H1 (cell line): ENCODE measurements around the gene TBC1D4. TPM values are rescaled to one million over a fixed set of nuclear protein-coding genes. Genes with fewer than 3 reads are reported as not detected.

Source experiments
- CTCF ChIA-PET: fragments of 300-600 bp; sonication (Branson Sonifier 250); formaldehyde crosslinking; loops from one replicate; lab custom pipeline; 2021; ENCODE audit not compliant: partially characterized antibody; lab: Charles Lee
- POLR2A ChIA-PET: fragments of 300-600 bp; sonication (Branson Sonifier 250); formaldehyde crosslinking; loops from one replicate; lab custom pipeline; 2021; ENCODE audit warnings: inconsistent platforms; ENCODE audit not compliant: partially characterized antibody; lab: Charles Lee
- DNase-seq, 2 experiments: peaks; one replicate each; pipeline versions ENCODE4 v3.0.0 to v3.0.0-alpha.2; 2010 to 2022; ENCODE audit warnings: low spot score in 2 of 2, low read depth in 1 of 2, mixed read lengths in 1 of 2
- FAIRE-seq: peaks from 2 replicates; lab custom pipeline; 2011; peaks lifted over from hg19 to GRCh38; lab: Jason Lieb, UNC
- H2AFZ ChIP-seq: 2 replicates; pipeline ENCODE4 v1.8.1; 2012; ENCODE audit warnings: low read length, inconsistent platforms
- H2AK5ac ChIP-seq: 2 replicates; pipeline ENCODE4 v1.6.1; 2013; ENCODE audit warnings: low read depth, low read length
- H2BK120ac ChIP-seq: replicated peaks from 2 replicates; pipeline ENCODE3; 2013; ENCODE audit warnings: low read depth, low read length, inconsistent platforms
- H2BK12ac ChIP-seq: 2 replicates; pipeline ENCODE4 v1.6.1; 2013; ENCODE audit warnings: low read depth, low read length
- H2BK15ac ChIP-seq: 2 replicates; pipeline ENCODE4 v1.6.1; 2013; ENCODE audit warnings: low read length
- H2BK20ac ChIP-seq: 2 replicates; pipeline ENCODE4 v1.6.1; 2013; ENCODE audit warnings: low read length
- H2BK5ac ChIP-seq: 2 replicates; pipeline ENCODE4 v1.6.1; 2013; ENCODE audit warnings: low read depth, low read length
- H3K14ac ChIP-seq: 2 replicates; pipeline ENCODE4 v1.6.1; 2013; ENCODE audit warnings: inconsistent platforms; ENCODE audit not compliant: insufficient read length
- H3K18ac ChIP-seq: 2 replicates; pipeline ENCODE4 v1.6.1; 2013; ENCODE audit warnings: low read length; ENCODE audit errors: extremely low read depth
- H3K23ac ChIP-seq: 2 replicates; pipeline ENCODE4 v1.6.1; 2013; ENCODE audit warnings: inconsistent platforms; ENCODE audit not compliant: insufficient read length
- H3K23me2 ChIP-seq: 2 replicates; pipeline ENCODE4 v1.6.1; 2013; ENCODE audit warnings: low read depth, low read length
- H3K27ac ChIP-seq: 2 replicates; pipeline ENCODE4 v1.6.1; 2011; ENCODE audit warnings: low read depth, low read length, inconsistent platforms
- H3K27me3 ChIP-seq, 4 experiments: replicated peaks in 1 of 4; 1 replicate in 1 of 4; 2 replicates in 3 of 4; pipeline versions ENCODE4 v1.6.1 to v1.8.1; 2011 to 2013; ENCODE audit warnings: low read length in 3 of 4, mild to moderate bottlenecking in 3 of 4, inconsistent platforms in 2 of 4, mixed read lengths in 2 of 4, moderate library complexity in 1 of 4; ENCODE audit not compliant: control insufficient read depth in 3 of 4, insufficient read depth in 3 of 4; ENCODE audit errors: extremely low read depth in 1 of 4
- H3K36me3 ChIP-seq, 4 experiments: 2 replicates each; pipeline versions ENCODE4 v1.6.1 to v1.8.1; 2011 to 2013; ENCODE audit warnings: mild to moderate bottlenecking in 4 of 4, low read length in 3 of 4, moderate library complexity in 2 of 4, control low read depth in 1 of 4, inconsistent platforms in 1 of 4; ENCODE audit not compliant: insufficient read depth in 4 of 4, control insufficient read depth in 2 of 4
- H3K4ac ChIP-seq: replicated peaks from 2 replicates; pipeline ENCODE3; 2013; ENCODE audit warnings: low read length, low read depth, mixed read lengths, inconsistent platforms; ENCODE audit not compliant: insufficient read length
- H3K4me1 ChIP-seq, 4 experiments: replicated peaks in 1 of 4; 1 replicate in 1 of 4; 2 replicates in 3 of 4; pipeline versions ENCODE4 v1.6.1 to v1.8.1; 2011 to 2013; ENCODE audit warnings: low read length in 3 of 4, inconsistent platforms in 2 of 4, mixed read lengths in 1 of 4; ENCODE audit not compliant: insufficient read depth in 4 of 4, control insufficient read depth in 3 of 4
- H3K4me2 ChIP-seq, 2 experiments: 2 replicates each; pipeline versions ENCODE4 v1.6.1 to v1.8.1; 2011 to 2013; ENCODE audit warnings: low read depth in 2 of 2, low read length in 2 of 2, control low read depth in 1 of 2, inconsistent platforms in 1 of 2, mild to moderate bottlenecking in 1 of 2; ENCODE audit not compliant: insufficient read depth in 1 of 2
- H3K4me3 ChIP-seq, 4 experiments: fragments of 200-600, 300-600 bp in 1 of 4; sonication (generic), shearing (Covaris generic), sonication (Bioruptor Twin) in 1 of 4; 2 replicates each; pipeline versions ENCODE4 v1.5.1 to v1.8.1; 2011 to 2016; ENCODE audit warnings: low read length in 4 of 4, low read depth in 3 of 4, control low read depth in 2 of 4, inconsistent platforms in 2 of 4, mild to moderate bottlenecking in 2 of 4, mixed read lengths in 1 of 4, moderate library complexity in 1 of 4; ENCODE audit not compliant: insufficient read depth in 2 of 4; ENCODE audit errors: extremely low read depth in 1 of 4
- H3K56ac ChIP-seq: replicated peaks from 2 replicates; pipeline ENCODE3; 2013; ENCODE audit warnings: low read depth, mild to moderate bottlenecking, mixed read lengths, low read length, inconsistent platforms; ENCODE audit not compliant: insufficient read length
- H3K79me1 ChIP-seq: 2 replicates; pipeline ENCODE4 v1.6.1; 2013; ENCODE audit warnings: low read depth, low read length, control low read depth
- H3K79me2 ChIP-seq, 2 experiments: 2 replicates each; pipeline versions ENCODE4 v1.6.1 to v1.8.1; 2012 to 2013; ENCODE audit warnings: low read length in 2 of 2, mild to moderate bottlenecking in 2 of 2, inconsistent platforms in 1 of 2; ENCODE audit not compliant: insufficient read depth in 2 of 2, control insufficient read depth in 1 of 2
- H3K9ac ChIP-seq, 4 experiments: replicated peaks in 1 of 4; 1 replicate in 1 of 4; 2 replicates in 3 of 4; pipeline versions ENCODE4 v1.6.1 to v1.8.1; 2011 to 2013; ENCODE audit warnings: low read depth in 3 of 4, low read length in 3 of 4, control low read depth in 2 of 4, mild to moderate bottlenecking in 2 of 4, moderate library complexity in 2 of 4, inconsistent platforms in 1 of 4; ENCODE audit errors: extremely low read depth in 1 of 4
- H3K9me3 ChIP-seq, 2 experiments: 2 replicates each; pipeline versions ENCODE4 v1.6.1 to v1.8.1; 2012 to 2013; ENCODE audit warnings: mild to moderate bottlenecking in 2 of 2, moderate library complexity in 2 of 2, control low read depth in 1 of 2, inconsistent platforms in 1 of 2, low read depth in 1 of 2, low read length in 1 of 2, mixed read lengths in 1 of 2; ENCODE audit not compliant: insufficient read depth in 2 of 2
- H4K20me1 ChIP-seq, 2 experiments: replicated peaks in 1 of 2; 2 replicates each; pipeline versions ENCODE3 to v1.8.1; 2011 to 2013; ENCODE audit warnings: inconsistent platforms in 2 of 2, low read length in 2 of 2, mild to moderate bottlenecking in 1 of 2; ENCODE audit not compliant: insufficient read depth in 2 of 2, control insufficient read depth in 1 of 2
- H4K5ac ChIP-seq: 2 replicates; pipeline ENCODE4 v1.6.1; 2013; ENCODE audit warnings: low read length, low read depth, mixed read lengths, inconsistent platforms; ENCODE audit not compliant: insufficient read length
- H4K8ac ChIP-seq: 2 replicates; pipeline ENCODE4 v1.8.0; 2013; ENCODE audit warnings: mild to moderate bottlenecking, moderate library complexity, low read length, inconsistent platforms; ENCODE audit not compliant: insufficient read depth; ENCODE audit errors: extremely low read depth
- H4K91ac ChIP-seq: replicated peaks from 2 replicates; pipeline ENCODE3; 2013; ENCODE audit warnings: low read length, mixed read lengths, inconsistent platforms; ENCODE audit not compliant: insufficient read length
- ASH2L ChIP-seq: fragments of 200-600, 300-600 bp; sonication (generic); IDR thresholded peaks from one replicate; pipeline ENCODE4 v1.7.1; 2017; ENCODE audit warnings: low read length
- BRCA1 ChIP-seq: IDR thresholded peaks from 2 replicates; pipeline ENCODE4 v1.6.1; 2012; ENCODE audit warnings: low read depth, low read length, improper control_type of control experiment
- NANOG ChIP-seq: IDR thresholded peaks from 2 replicates; pipeline ENCODE4 v1.6.1; 2011; ENCODE audit warnings: low read length, low read depth, mild to moderate bottlenecking, inconsistent platforms; ENCODE audit not compliant: insufficient read depth, poor library complexity, severe bottlenecking
- RXRA ChIP-seq: IDR thresholded peaks from 2 replicates; pipeline ENCODE4 v1.6.1; 2011; ENCODE audit warnings: low read depth, mild to moderate bottlenecking, low read length, moderate library complexity; ENCODE audit not compliant: insufficient read depth
- SP2 ChIP-seq: IDR thresholded peaks from 2 replicates; pipeline ENCODE4 v1.6.1; 2012; ENCODE audit warnings: mild to moderate bottlenecking, low read length, inconsistent platforms
- SRF ChIP-seq: IDR thresholded peaks from 2 replicates; pipeline ENCODE4 v1.6.1; 2011; ENCODE audit warnings: mild to moderate bottlenecking, low read depth, low read length, moderate library complexity
- SUZ12 ChIP-seq: fragments of 200-600 bp; sonication (generic); IDR thresholded peaks from 2 replicates; pipeline ENCODE4 v1.6.1; 2012; ENCODE audit warnings: mild to moderate bottlenecking, inconsistent platforms, low read length, moderate library complexity, mixed read lengths
- TCF12 ChIP-seq: IDR thresholded peaks from 2 replicates; pipeline ENCODE4 v1.6.1; 2011; ENCODE audit warnings: low read depth, mild to moderate bottlenecking, low read length
- WGBS, 2 experiments: shearing (Covaris generic) in 1 of 2; methylation state at CpG; one replicate each; pipeline versions ENCODE4 v1.1.6 to v1.1.7; 2013 to 2015; ENCODE audit warnings: low lambda C conversion rate in 2 of 2, mixed read lengths in 2 of 2, inconsistent platforms in 1 of 2, low coverage in 1 of 2, missing lambda C conversion rate in 1 of 2; ENCODE audit not compliant: insufficient replicate concordance in 2 of 2, insufficient coverage in 1 of 2, insufficient read length in 1 of 2; ENCODE audit errors: extremely low coverage in 1 of 2, missing lambda C conversion rate in 1 of 2; 5-methylcytosine and 5-hydroxymethylcytosine counted together
- polyA plus RNA-seq, 7 experiments: library from polyadenylated mRNA; depleted of rRNA in 3 of 7; stranded (reverse) in 5 of 7; unstranded in 2 of 7; fragments of >200 nt in 5 of 7; fragments of 200-250 nt in 2 of 7; gene quantifications; 1 replicate in 5 of 7; 2 replicates in 1 of 7; 4 replicates in 1 of 7; pipeline versions ENCODE4 v1.2.1 to v1.2.3, GENCODE V29; 2011 to 2013; ENCODE audit warnings: missing spikeins in 2 of 7, mixed read lengths in 2 of 7
- total RNA-seq: library from RNA; stranded (reverse); fragmentation: NEBNext Ultra II Directional; extraction: Animal tissue kit (Norgen Biotek cat#: 25700); gene quantifications from 2 replicates; pipeline ENCODE4 v1.2.1, GENCODE V29; 2021
- TF ChIP-seq, protein P1 (sequence below): IDR thresholded peaks from 2 replicates; pipeline ENCODE4 v1.6.1; 2011; ENCODE audit warnings: low read length, improper control_type of control experiment
- TF ChIP-seq, protein P2 (sequence below): IDR thresholded peaks from 2 replicates; pipeline ENCODE4 v1.6.1; 2012; ENCODE audit warnings: low read length, inconsistent platforms
- TF ChIP-seq, protein P3 (sequence below): IDR thresholded peaks from 2 replicates; pipeline ENCODE4 v1.6.1; 2012; ENCODE audit warnings: inconsistent platforms

The TBC1D4 gene
- total and polyA plus RNA-seq, 2 of the 8 experiments (the other 6 are each of a cell fraction or from before 2014, with no cell fraction given) = 16.7 to 39.0 TPM

DNA sequence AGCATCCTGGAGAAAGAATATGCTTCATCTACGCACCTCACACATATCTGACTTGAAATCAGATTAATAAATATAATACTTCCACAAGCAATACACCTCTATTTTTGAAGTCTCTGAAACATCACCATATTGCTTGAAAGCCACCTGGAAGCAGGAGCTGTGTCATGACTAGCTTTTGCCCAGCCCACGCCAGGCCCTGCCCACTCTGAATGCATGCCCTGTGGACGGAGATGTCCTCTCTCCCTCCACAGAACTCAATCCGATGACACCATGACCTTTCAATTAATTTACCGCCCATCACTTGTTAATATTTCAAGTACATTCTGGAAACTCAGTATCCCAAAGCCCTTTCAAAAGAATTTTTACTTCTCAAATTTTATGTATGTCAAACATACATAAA is 108.0 kb downstream of the TBC1D4 start:
- no peak overlapping the region for H2AFZ ChIP-seq
- H3K4me2 ChIP-seq = no peak overlapping the region
- no peak overlapping the region for H2BK120ac ChIP-seq
- CTCF ChIA-PET = interaction anchor here (0.6 to 6.6 kb wide), 18 partner anchors 8 to 1220 kb away, joined by 3 to 46 read pairs (median 4); partner anchors contain the start of gene TBC1D4
- FAIRE-seq (no peak), DNase-seq (no peak)
- H4K91ac ChIP-seq = no peak overlapping the region
- no peak overlapping the region for H2BK5ac ChIP-seq
- H3K9ac ChIP-seq = no peak overlapping the region
- H3K79me1 ChIP-seq = no peaks in the 10 kb centered on the region
- H3K56ac ChIP-seq = no peak overlapping the region
- H3K36me3 ChIP-seq = no peaks in the 10 kb centered on the region
- 70% methylated on average over 5 of the region's 5 CpGs; no CpG with 5 or more reads in 1 of the 2 experiments for WGBS, 2 experiments
- no peak overlapping the region for H4K8ac ChIP-seq
- no peaks in the 10 kb centered on the region for H3K23me2 ChIP-seq
- H4K5ac ChIP-seq = no peak overlapping the region
- no peak overlapping the region for H3K14ac ChIP-seq
- H3K23ac ChIP-seq = no peak overlapping the region
- H4K20me1 ChIP-seq = no peaks in the 10 kb centered on the region
- no peaks in the 10 kb centered on the region for H3K27me3 ChIP-seq
- H3K4me1 ChIP-seq = peaks cover 0 to 5% (median 1%) of the 10 kb centered on the region in 4 experiments; a peak in 5 of 7 replicates
- H3K18ac ChIP-seq = no peak overlapping the region
- H2AK5ac ChIP-seq = no peak overlapping the region
- H3K79me2 ChIP-seq = peaks cover 0 to 2% of the 10 kb centered on the region in 2 experiments; a peak in 1 of 4 replicates
- no peak overlapping the region for H2BK15ac ChIP-seq
- no peak overlapping the region for H3K4me3 ChIP-seq
- H3K4ac ChIP-seq = no peak overlapping the region
- H2BK20ac ChIP-seq = no peak overlapping the region
- no peaks in the 10 kb centered on the region for H3K9me3 ChIP-seq
- POLR2A ChIA-PET = no interaction called here
- H2BK12ac ChIP-seq = no peak overlapping the region
- H3K27ac ChIP-seq = no peak overlapping the region
- TF ChIP-seq, protein P1, sequence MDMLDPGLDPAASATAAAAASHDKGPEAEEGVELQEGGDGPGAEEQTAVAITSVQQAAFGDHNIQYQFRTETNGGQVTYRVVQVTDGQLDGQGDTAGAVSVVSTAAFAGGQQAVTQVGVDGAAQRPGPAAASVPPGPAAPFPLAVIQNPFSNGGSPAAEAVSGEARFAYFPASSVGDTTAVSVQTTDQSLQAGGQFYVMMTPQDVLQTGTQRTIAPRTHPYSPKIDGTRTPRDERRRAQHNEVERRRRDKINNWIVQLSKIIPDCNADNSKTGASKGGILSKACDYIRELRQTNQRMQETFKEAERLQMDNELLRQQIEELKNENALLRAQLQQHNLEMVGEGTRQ = no peak
- no peak for TF ChIP-seq TCF12
- TF ChIP-seq, protein P2, sequence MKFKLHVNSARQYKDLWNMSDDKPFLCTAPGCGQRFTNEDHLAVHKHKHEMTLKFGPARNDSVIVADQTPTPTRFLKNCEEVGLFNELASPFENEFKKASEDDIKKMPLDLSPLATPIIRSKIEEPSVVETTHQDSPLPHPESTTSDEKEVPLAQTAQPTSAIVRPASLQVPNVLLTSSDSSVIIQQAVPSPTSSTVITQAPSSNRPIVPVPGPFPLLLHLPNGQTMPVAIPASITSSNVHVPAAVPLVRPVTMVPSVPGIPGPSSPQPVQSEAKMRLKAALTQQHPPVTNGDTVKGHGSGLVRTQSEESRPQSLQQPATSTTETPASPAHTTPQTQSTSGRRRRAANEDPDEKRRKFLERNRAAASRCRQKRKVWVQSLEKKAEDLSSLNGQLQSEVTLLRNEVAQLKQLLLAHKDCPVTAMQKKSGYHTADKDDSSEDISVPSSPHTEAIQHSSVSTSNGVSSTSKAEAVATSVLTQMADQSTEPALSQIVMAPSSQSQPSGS = no peak
- TF ChIP-seq NANOG = no peak
- TF ChIP-seq RXRA = no peak
- TF ChIP-seq SUZ12 = no peak
- no peak for TF ChIP-seq ASH2L
- TF ChIP-seq SP2 = no peak
- no peak for TF ChIP-seq BRCA1
- TF ChIP-seq, protein P3, sequence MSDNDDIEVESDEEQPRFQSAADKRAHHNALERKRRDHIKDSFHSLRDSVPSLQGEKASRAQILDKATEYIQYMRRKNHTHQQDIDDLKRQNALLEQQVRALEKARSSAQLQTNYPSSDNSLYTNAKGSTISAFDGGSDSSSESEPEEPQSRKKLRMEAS = no peak
- TF ChIP-seq SRF = no peak
